CD14-positive monocyte (primary cell): ENCODE data around the gene SLPI. TPM values are rescaled to one million over a fixed set of nuclear protein-coding genes. Genes with fewer than 3 reads are reported as not detected.
A peak's percentile ranks its signal among the peaks of the same experiment; 100 is the strongest.

ENCODE experiments used
- DNase-seq, 3 donors: peaks; one replicate each; pipeline ENCODE4 v3.0.0-alpha.2; 2011 to 2022
- H2AFZ ChIP-seq: 2 replicates; pipeline ENCODE4 v1.6.0; 2012; ENCODE audit warnings: mild to moderate bottlenecking, low read depth, low read length, inconsistent platforms; ENCODE audit not compliant: insufficient read depth, poor library complexity, severe bottlenecking
- H3K27ac ChIP-seq, 2 donors: 1 replicate in 1 of 2; 2 replicates in 1 of 2; pipeline ENCODE4 v1.5.1; 2012 to 2013; ENCODE audit warnings: low read length in 2 of 2, control low read depth in 1 of 2, inconsistent platforms in 1 of 2, low read depth in 1 of 2, mild to moderate bottlenecking in 1 of 2
- H3K27me3 ChIP-seq, 2 donors: one replicate each; pipeline versions ENCODE4 v1.6.0 to v1.6.1; 2011 to 2013; ENCODE audit warnings: low read length in 2 of 2; ENCODE audit not compliant: control insufficient read depth in 2 of 2, insufficient read depth in 2 of 2
- H3K36me3 ChIP-seq, 2 donors: replicated peaks in 1 of 2; 1 replicate in 1 of 2; 2 replicates in 1 of 2; pipeline versions ENCODE4 v1.5.1 to v1.6.1; 2012 to 2013; ENCODE audit warnings: low read length in 2 of 2, control low read depth in 1 of 2, inconsistent platforms in 1 of 2, mild to moderate bottlenecking in 1 of 2; ENCODE audit not compliant: insufficient read depth in 2 of 2, control insufficient read depth in 1 of 2
- H3K4me1 ChIP-seq, 2 donors: 1 replicate in 1 of 2; 2 replicates in 1 of 2; pipeline versions ENCODE4 v1.5.1 to v1.6.1; 2012 to 2013; ENCODE audit warnings: low read length in 2 of 2, control low read depth in 1 of 2, inconsistent platforms in 1 of 2, mild to moderate bottlenecking in 1 of 2, moderate library complexity in 1 of 2; ENCODE audit not compliant: insufficient read depth in 2 of 2, control insufficient read depth in 1 of 2
- H3K4me2 ChIP-seq: replicated peaks from 2 replicates; pipeline ENCODE3; 2012; ENCODE audit warnings: low read length, moderate library complexity, mild to moderate bottlenecking; ENCODE audit not compliant: poor library complexity, severe bottlenecking; ENCODE audit errors: extremely low read depth
- H3K4me3 ChIP-seq, 3 experiments: fragments of 200-600 bp in 1 of 3; sonication (generic) in 1 of 3; replicated peaks in 1 of 3; 1 replicate in 2 of 3; 2 replicates in 1 of 3; pipeline ENCODE4 v1.5.1; 2011 to 2013; ENCODE audit warnings: low read length in 3 of 3, mild to moderate bottlenecking in 3 of 3, control low read depth in 2 of 3, low read depth in 2 of 3, inconsistent platforms in 1 of 3, moderate library complexity in 1 of 3
- H3K79me2 ChIP-seq: 2 replicates; pipeline ENCODE4 v1.6.0; 2012; ENCODE audit warnings: mild to moderate bottlenecking, control low read depth, inconsistent platforms, low read length, moderate library complexity; ENCODE audit not compliant: insufficient read depth
- H3K9ac ChIP-seq: 2 replicates; pipeline ENCODE4 v1.6.0; 2017; ENCODE audit warnings: low read length, mild to moderate bottlenecking; ENCODE audit not compliant: insufficient read depth, poor library complexity, severe bottlenecking
- H3K9me3 ChIP-seq, 2 donors: replicated peaks in 1 of 2; 1 replicate in 1 of 2; 2 replicates in 1 of 2; pipeline versions ENCODE4 v1.5.1 to v1.6.1; 2012 to 2013; ENCODE audit warnings: low read length in 2 of 2, control low read depth in 1 of 2; ENCODE audit not compliant: control insufficient read depth in 1 of 2, insufficient read depth in 1 of 2
- H4K20me1 ChIP-seq: 2 replicates; pipeline ENCODE4 v1.6.0; 2012; ENCODE audit warnings: mild to moderate bottlenecking, low read length, control low read depth, moderate library complexity; ENCODE audit not compliant: insufficient read depth
- H3K27ac Mint-ChIP-seq, 7 donors: one replicate each; pipeline ENCODE4 v1.8.0; 2020; ENCODE audit warnings: mild to moderate bottlenecking in 7 of 7, mixed read lengths in 7 of 7, moderate library complexity in 6 of 7, inconsistent platforms in 2 of 7
- H3K27me3 Mint-ChIP-seq, 3 donors: one replicate each; pipeline ENCODE4 v1.8.0; 2021 to 2022; ENCODE audit warnings: low read depth in 3 of 3, mild to moderate bottlenecking in 3 of 3, mixed read lengths in 3 of 3, moderate library complexity in 3 of 3, inconsistent platforms in 1 of 3
- H3K36me3 Mint-ChIP-seq, 2 donors: one replicate each; pipeline ENCODE4 v1.8.0; 2020; ENCODE audit warnings: mixed read lengths in 2 of 2, inconsistent platforms in 1 of 2, mild to moderate bottlenecking in 1 of 2
- H3K4me1 Mint-ChIP-seq: one replicate; pipeline ENCODE4 v1.8.0; 2020; ENCODE audit warnings: mild to moderate bottlenecking, mixed read lengths
- H3K4me3 Mint-ChIP-seq, 2 donors: one replicate each; pipeline ENCODE4 v1.8.0; 2020; ENCODE audit warnings: mild to moderate bottlenecking in 2 of 2, mixed read lengths in 2 of 2, moderate library complexity in 1 of 2
- H3K9me3 Mint-ChIP-seq, 7 donors: one replicate each; pipeline ENCODE4 v1.8.0; 2020 to 2022; ENCODE audit warnings: mixed read lengths in 7 of 7, mild to moderate bottlenecking in 6 of 7, moderate library complexity in 6 of 7, inconsistent platforms in 2 of 7
- CTCF ChIP-seq: fragments of 200-600 bp; IDR thresholded peaks from one replicate; pipeline ENCODE4 v1.8.0; 2022; ENCODE audit warnings: antibody characterized with exemption, mild to moderate bottlenecking
- WGBS: methylation state at CpG from one replicate; pipeline ENCODE4 v1.1.5; 2013; ENCODE audit warnings: missing lambda C conversion rate; ENCODE audit not compliant: insufficient coverage; 5-methylcytosine and 5-hydroxymethylcytosine counted together
- intact Hi-C, 2 donors: fragments of 100-400 bp; cut with micrococcal nuclease; formaldehyde crosslinking; loops; one replicate each; pipeline versions ENCODE4 v1.15.0 to v1.15.1; 2023
- polyA plus RNA-seq, 3 donors: library from polyadenylated mRNA; depleted of rRNA in 1 of 3; unstranded in 2 of 3; stranded (reverse) in 1 of 3; fragments of 300-500 nt in 2 of 3; fragments of >200 nt in 1 of 3; fragmentation: Illumina TruSeq in 2 of 3; gene quantifications; 1 replicate in 2 of 3; 2 replicates in 1 of 3; pipeline ENCODE4 v1.2.3, GENCODE V29; 2012 to 2021

Gene SLPI
- polyA plus RNA-seq, 3 donors: 0.47 to 1.2 (median 0.71) TPM

GRCh38 chr20:45292343-45292742 lies 38.0 kb upstream of the SLPI start:
- intact Hi-C loops: loop anchor here in 1 of 2 donors (5.0 kb wide), 1 partner anchor 155 kb away; no protein-coding TSS in a partner anchor
- Histone ChIP-seq H3K27me3 (peaks cover 13 to 28% of the 10 kb centered on the region in 2 donors), H3K4me3 (no peak overlapping the region)

GRCh38 chr20:45291526-45291925 lies 37.2 kb upstream of the SLPI start:
- Histone ChIP-seq H3K27me3 (peaks cover 13 to 28% of the 10 kb centered on the region in 2 donors), H3K79me2 (no peaks in the 10 kb centered on the region), H3K4me1 (peaks cover 12 to 17% of the 10 kb centered on the region in 2 donors), H3K4me2 (no peak overlapping the region), H3K9me3 (no peaks in the 10 kb centered on the region), H3K9ac (no peak overlapping the region), H4K20me1 (no peaks in the 10 kb centered on the region), H2AFZ (no peak overlapping the region), H3K4me3 (no peak overlapping the region), H3K36me3 (no peaks in the 10 kb centered on the region), H3K27ac (no peak overlapping the region)
- intact Hi-C loops: loop anchor here (2.0 to 5.0 kb wide), 2 partner anchors 153 to 154 kb away; no protein-coding TSS in a partner anchor
- Mint-ChIP-seq H3K4me3 (peak overlapping the region in 1 of 2 donors; percentile 22), H3K36me3 (no peaks in the 10 kb centered on the region), H3K9me3 (peaks cover 0 to 5% (median 3%) of the 10 kb centered on the region in 7 donors), H3K4me1 (peaks cover 17% of the 10 kb centered on the region), H3K27ac (no peak overlapping the region), H3K27me3 (peaks cover 24 to 34% (median 31%) of the 10 kb centered on the region in 3 donors)
- no peak for TF ChIP-seq CTCF
- DNase-seq: no peak
- 55% methylated on average over 2 of the region's 9 CpGs for WGBS

More at GRCh38 chr20:45292343-45292742, 38.0 kb upstream of the SLPI start:
- no peak overlapping the region for H3K9ac ChIP-seq
- no peaks in the 10 kb centered on the region for H4K20me1 ChIP-seq
- peaks cover 24 to 35% (median 29%) of the 10 kb centered on the region in 3 donors for H3K27me3 Mint-ChIP-seq
- H3K27ac Mint-ChIP-seq: no peak overlapping the region
- no peak for TF ChIP-seq CTCF
- no peaks in the 10 kb centered on the region for H3K9me3 ChIP-seq
- no peaks in the 10 kb centered on the region for H3K79me2 ChIP-seq
- DNase-seq: no peak
- no peaks in the 10 kb centered on the region for H3K36me3 ChIP-seq
- no peak overlapping the region for H2AFZ ChIP-seq
- H3K4me3 Mint-ChIP-seq: peak overlapping the region in 1 of 2 donors; percentile 88
- H3K4me2 ChIP-seq: no peak overlapping the region
- no peaks in the 10 kb centered on the region for H3K36me3 Mint-ChIP-seq
- 60% methylated on average over 1 of the region's 2 CpGs for WGBS
- peaks cover 12 to 17% of the 10 kb centered on the region in 2 donors for H3K4me1 ChIP-seq
- H3K4me1 Mint-ChIP-seq: peaks cover 17% of the 10 kb centered on the region
- H3K27ac ChIP-seq: no peak overlapping the region
- peaks cover 0 to 5% (median 3%) of the 10 kb centered on the region in 7 donors for H3K9me3 Mint-ChIP-seq
